Stimulated activated CD4-positive, alpha-beta T cell treated with anti-CD3 and anti-CD28 coated beads, Interleukin-12 subunit alpha, Interleukin-12 subunit beta, amount 100 ng/mL, for 24 hours (primary cell): ENCODE measurements around the gene CCDC93.

ENCODE experiments used
- DNase-seq, 2 experiments: peaks; one replicate each; pipeline ENCODE4 v3.0.0-alpha.2; 2020; ENCODE audit warnings: low read depth in 2 of 2

The CCDC93 gene

DNA sequence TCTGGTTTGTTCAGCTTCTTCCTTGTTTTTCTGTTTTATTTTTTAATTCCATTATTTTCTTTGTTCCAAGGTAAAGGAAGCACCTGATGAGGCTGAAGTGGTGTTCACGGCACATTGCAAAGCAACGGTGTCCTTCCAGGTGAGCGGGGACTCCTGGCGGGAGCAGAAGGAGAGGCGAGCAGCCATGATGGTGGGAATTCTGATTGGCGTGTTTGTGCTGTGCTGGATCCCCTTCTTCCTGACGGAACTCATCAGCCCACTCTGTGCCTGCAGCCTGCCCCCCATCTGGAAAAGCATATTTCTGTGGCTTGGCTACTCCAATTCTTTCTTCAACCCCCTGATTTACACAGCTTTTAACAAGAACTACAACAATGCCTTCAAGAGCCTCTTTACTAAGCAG, 110.9 kb downstream of the CCDC93 start:
- no peak for DNase-seq

DNA sequence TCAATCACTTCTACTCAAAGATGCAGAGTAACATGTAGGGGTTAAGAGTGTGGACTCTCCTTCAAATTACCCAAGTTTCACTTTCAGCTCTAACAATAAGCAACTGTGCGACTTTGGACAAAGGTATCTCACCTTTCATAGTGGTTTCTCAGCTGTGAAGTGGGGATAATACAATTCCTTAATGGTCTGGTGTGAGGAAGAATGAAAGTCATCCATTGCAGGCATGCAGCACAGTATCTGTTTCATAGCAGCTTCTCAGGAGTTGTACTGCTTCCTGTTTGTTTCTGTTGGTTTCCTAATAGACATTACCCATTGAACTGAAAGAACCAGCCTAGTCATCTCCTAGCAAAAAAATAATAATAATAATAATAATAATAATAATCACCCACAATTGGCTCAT, 125.0 kb downstream of the CCDC93 start:
- no peak for DNase-seq

GRCh38 chr2:117885308-117885707, 128.6 kb downstream of the CCDC93 start:
- DNase-seq, result no peak

DNA sequence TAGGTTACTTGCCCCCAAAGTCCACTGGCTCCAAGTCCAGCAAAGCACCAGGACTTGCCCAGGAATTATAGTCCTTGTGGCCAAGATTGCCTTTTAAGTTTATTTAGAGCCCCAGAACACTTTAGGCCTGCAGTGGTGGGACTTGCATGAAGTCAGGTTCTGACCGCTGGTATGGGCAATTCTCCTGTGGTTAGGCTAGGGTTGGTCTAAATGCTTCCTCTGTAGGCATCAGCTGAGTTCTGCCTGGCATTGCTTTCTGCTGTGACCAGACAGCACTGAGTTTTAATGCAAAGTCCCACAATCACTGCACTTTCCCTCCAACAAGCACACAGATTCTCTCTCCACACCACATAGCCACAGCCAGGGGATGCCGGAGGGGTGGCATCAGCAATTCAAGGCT, 134.9 kb downstream of the CCDC93 start:
- DNase-seq, result no peak

- no peak for DNase-seq
These were observed 138.1 kb downstream of the CCDC93 start for GRCh38 chr2:117875786-117876185.
